Measurements from ENCODE around the gene ATOH8.

- TF ChIP-seq CTCF (conservative IDR thresholded peaks at IDR 0.05) (no peak), ZFX (IDR thresholded peaks at IDR 0.05) (no peak)
These were observed 40.8 kb downstream of the ATOH8 start for GRCh38 chr2:85794491-85795121.

All from C4-2B (cell line).